Astrocyte of the hippocampus (primary cell): ENCODE measurements around the gene WDFY4.

Source experiments
- DNase-seq: peaks from one replicate; pipeline ENCODE4 v3.0.0; 2011; ENCODE audit warnings: low read depth, low spot score

WDFY4 gene

DNA sequence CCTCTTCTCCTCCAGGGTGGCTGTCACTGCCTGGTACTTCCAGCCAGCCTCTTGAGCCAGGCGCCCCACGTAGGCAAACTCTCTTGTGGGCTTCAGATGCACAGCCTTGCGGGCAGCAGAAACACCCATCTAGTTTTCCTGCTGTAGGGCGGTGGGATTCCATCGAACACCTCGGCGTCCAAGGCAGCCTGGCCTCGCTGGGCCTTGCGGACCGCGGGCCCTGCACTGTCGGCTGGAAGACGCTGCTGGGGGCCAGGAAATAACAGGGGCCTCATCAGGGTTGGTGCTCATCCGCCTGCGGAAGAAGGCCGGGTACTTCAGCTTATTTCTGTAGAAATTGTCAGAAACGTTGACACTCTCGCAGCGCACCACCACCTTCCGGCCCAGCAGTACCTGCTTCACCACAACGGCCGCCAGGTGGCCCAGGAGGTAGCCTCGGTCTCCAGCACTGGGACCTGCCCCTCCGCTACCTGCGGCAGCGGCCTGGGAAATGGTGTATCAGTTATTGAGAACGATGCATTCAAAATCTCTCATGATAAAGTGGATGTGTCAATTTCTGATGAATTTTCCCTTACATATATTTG lies 61.1 kb downstream of the WDFY4 start:
- DNase-seq: no peak

DNA sequence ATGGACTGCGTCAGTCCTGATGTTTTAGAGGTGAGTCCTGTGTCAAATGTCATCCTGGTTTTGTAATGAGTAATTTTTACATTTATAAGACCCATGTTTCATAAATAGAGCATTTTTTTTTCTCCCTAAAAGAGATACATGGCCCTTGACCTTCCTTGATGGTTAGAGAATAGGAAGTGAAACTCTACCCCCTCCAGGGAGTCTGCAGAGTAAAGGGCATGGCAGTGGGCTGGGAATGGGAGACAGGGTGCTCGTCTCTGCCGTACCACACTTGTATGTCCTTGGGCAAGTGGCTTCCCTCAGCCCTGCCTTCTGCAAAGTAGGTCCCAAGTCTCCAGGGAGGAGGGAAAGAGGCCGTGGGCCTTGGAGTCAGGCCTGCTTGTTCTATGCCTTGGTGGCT lies 63.9 kb downstream of the WDFY4 start:
- no peak for DNase-seq

DNA sequence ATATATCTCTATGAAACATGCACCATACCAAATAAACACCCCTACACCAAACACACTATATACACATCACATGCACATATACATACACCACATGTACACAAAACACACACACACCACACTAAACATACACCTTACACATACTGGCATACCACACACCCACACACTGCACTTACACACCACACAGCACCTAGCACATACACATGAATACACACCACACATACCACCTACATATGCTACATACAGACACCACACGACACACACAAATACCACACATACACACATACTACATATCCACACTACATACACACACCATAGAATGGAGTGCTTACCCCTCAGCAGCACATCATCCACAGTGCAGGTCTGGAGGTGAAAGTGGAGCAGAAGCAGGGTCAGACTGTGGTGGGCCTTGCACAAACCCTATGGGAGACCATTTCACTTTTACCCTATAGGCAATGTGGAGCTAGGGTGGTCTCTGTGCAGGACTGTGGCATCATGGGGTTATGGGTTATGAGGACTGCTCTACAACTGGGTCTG lies 64.6 kb downstream of the WDFY4 start:
- DNase-seq: no peak

DNA sequence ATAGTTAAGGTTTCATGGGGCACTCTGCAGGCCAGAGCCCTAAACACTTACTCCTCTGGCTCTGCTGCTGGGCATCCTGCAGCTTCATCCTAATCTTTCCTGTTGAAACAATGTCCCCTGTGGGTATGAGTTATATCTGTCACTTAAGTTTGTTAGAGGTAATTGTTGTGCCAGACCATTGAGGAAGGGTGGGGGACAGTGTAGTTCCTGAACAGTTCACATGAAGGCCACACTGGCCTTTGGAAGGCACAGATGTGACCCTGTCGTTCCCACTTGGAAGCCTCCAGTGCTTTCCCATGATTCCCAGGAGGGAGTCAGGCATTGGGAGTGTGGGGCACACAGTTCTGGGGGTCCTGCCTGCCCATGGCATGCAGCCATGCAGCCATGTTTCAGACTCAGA lies 65.3 kb downstream of the WDFY4 start:
- no peak for DNase-seq

DNA sequence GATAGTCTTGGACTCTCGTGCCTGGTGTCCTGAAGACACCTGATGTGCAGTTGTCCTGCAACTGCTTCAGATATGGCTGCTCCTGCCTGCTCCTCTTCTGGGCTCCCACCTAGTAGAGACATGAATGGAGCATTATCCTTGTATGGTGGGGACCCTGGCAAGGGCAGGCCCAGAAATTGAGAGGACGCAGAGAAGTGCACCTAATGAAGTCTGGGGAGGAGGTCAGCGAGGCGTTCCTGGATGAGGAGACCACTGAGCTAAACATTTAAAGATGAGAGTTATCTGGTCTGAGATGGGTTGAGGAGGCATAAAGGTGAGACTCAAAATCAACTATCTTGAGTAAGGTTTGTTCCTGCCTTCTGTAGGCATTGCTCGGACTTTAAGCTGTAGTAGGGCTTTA lies 66.3 kb downstream of the WDFY4 start:
- DNase-seq: no peak

- no peak for DNase-seq
Observed at GRCh38 chr10:48751730-48752129, 67.1 kb downstream of the WDFY4 start.

GRCh38 chr10:48758411-48758810 lies 73.7 kb downstream of the WDFY4 start:
- no peak for DNase-seq

GRCh38 chr10:48759113-48759901 lies 74.6 kb downstream of the WDFY4 start:
- no peak for DNase-seq

- no peak for DNase-seq
Observed at GRCh38 chr10:48760983-48761382, 76.3 kb downstream of the WDFY4 start.

GRCh38 chr10:48762064-48763042 lies 77.7 kb downstream of the WDFY4 start:
- no peak for DNase-seq

DNA sequence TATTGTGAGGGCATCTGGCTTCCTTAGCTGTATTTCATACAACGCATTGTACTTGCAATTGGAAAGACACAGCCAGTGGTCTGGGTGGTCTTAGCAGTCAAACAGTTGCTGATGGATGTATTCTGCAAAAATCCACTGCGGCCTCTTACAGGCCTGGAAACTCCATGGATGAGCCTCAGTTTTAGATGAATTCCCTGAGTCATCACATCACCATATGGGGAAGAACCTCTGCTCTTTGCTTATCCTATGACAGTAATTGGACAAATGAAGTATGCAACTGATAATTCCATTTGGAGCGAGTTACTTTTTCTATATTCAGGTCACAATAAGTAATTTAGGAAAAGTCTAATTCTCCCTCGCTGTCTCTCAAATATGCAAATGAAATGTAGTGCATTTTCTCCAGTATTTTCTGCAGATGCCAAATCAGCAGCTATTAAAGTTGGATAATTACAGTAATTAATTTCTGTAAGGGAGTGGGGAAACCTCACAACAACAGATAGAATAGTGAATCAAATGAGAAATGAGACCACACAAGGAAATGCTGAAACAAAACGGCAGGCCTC lies 78.8 kb downstream of the WDFY4 start:
- no peak for DNase-seq

GRCh38 chr10:48764486-48764885 lies 79.8 kb downstream of the WDFY4 start:
- DNase-seq: no peak

DNA sequence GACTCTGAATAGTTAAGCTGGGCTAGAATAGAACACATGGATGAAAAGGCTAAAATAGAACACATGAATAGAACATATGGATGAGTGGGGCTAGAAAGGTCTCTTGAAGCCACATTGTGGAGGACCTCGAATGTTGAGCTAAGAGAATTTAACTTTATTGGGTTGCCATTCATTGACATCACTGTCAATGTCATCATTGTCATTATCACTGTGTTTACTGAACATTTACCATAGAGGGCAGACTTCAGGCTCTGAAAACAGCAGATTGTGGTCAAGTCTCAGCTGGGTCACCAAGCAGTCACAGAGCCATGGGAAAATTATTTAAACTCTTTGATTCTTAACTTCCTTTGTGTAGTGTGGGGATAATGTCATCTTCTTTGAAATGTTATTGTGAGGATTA lies 80.4 kb downstream of the WDFY4 start:
- no peak for DNase-seq

DNA sequence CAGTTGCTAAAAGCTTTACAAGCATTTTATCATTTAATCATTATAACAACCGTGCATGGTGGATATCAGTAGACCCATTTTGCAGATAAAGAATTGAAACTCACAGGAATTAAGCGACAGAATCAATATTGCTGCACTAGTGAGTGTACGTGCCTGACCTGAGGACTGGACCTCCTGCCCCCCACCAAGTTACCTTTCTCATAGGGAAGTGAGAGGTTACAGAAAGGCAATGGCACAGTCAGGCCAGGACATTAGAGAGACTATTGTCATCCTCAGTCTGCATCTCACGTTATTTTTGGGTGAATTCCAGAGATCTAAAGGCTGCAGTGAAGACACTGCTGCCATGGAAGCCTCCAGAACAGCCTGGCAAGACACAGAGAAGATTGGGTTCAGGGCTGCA lies 80.9 kb downstream of the WDFY4 start:
- DNase-seq: no peak

DNA sequence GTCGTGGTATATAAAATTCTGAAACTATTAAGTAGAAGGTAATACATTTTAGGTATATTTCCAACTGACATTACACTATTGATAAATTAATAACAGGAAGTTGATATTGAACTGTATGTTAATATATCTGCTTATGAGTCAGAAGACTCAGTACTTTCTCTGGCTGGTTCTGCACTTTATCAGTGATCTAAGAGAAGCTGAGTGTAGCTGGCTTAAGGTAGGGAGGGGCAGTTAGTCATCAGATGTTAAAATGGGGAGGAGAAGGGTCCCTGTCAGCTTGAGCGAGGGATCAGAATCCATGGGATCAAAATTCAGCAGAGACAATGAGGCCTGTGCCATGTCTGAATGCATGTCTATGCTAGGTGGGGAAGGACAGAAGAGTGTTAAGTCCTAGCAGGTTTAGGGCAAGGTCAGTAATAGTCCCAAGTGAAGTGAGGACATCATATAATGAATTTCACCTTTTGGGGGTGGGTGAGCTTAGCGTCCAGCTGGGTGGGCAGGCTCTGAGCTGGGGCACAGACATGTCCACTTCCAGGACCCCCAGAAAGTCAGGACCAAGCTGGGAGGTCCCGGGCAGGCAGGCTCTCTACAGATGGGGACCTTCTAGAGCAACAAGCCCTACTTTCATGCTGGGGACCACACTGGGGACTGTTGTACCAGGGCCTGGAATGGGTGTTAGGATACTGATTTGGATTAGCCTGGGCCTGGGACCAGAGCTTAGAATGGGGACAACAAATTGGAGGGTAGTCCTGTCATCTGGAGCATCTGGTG lies 82.9 kb downstream of the WDFY4 start:
- no peak for DNase-seq

DNA sequence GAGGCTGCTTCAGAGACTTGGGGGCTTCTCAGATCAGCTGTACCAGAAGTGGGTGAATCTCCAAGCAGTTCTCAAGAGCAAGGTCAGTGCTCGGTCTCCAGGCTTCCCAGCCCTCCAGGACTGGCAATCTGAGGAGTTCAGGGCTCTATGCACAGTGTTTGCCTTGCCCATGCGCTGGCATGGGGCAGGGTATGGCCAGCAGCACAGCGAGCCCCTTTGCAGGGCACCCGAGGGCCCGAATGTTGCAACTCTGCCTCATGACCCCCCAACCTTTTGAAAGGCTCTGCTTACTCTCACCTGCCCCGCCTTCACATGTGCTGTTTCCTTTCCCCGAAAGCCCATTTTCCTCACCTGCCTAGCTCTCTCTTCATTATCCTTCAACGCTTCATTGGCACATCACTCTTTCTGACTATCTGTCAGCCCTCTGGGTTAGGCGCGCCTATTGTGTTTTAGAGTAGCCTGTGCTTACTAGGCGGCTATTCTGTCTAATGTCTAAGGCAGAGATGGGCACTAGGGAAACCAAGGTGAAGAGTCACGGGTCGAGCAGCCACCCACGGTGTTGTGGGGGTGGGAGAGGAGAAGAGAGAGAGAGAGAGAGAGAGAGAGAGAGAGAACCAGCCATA lies 83.6 kb downstream of the WDFY4 start:
- DNase-seq: no peak

DNA sequence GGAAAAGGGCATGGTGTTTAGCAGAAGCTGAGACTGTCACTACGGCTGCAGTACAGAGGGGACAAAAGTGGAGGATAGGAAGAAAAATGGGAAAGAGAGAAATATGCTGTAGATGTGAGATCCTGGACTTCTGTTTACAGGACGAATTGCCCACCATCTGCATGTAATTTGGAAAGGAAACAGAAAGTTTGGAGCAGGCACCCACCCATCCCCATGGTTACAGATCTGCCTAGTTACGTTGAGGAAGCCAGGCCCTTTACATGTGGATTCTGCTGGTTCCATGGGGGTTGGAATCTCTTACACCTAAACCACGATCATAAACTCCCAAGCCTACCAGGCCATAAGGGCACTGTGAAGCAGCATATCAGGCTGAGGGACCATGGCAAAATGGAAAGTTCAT lies 84.3 kb downstream of the WDFY4 start:
- no peak for DNase-seq

GRCh38 chr10:48769706-48770435 lies 85.2 kb downstream of the WDFY4 start:
- no peak for DNase-seq

DNA sequence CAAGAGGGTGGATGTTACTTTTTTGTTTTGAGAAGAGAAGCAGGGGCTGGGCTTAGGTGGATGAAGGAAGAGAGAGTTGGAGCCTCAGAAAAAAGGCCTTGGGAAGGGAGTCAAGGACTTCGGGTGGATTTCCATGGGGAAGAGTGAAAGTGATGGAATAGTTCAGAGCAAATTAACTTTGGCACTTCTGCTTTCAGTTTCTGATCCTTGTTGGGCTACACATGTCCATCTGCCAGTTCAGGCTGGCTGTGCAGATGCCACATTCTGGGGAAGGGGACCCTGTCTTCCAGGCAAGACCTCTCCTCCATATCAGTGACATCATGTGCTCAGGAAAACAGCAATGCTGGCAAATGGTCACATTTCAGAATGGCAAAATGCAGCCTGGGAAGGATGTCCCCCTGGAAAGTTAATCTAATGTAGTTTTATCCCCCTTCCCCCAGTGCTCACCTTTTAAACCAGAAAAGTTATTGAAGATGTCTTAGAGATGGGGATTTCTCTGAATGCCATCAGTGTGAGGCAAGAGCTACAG lies 86.0 kb downstream of the WDFY4 start:
- no peak for DNase-seq

GRCh38 chr10:48771234-48771633 lies 86.6 kb downstream of the WDFY4 start:
- no peak for DNase-seq
